IPS-NIHi11 (cell line): ENCODE measurements around the gene MACROH2A1.

Experiments used
- DNase-seq: peaks from one replicate; pipeline ENCODE4 v3.0.0; 2012; ENCODE audit warnings: mixed read lengths, low spot score

MACROH2A1 gene

GRCh38 chr5:135313946-135314345, 85.1 kb downstream of the MACROH2A1 start:
- no peak for DNase-seq

GRCh38 chr5:135313405-135313804, 85.6 kb downstream of the MACROH2A1 start:
- DNase-seq, result no peak

GRCh38 chr5:135312255-135312935, 86.6 kb downstream of the MACROH2A1 start:
- no peak for DNase-seq

GRCh38 chr5:135310328-135310989, 88.6 kb downstream of the MACROH2A1 start:
- DNase-seq, result no peak

- DNase-seq, result no peak
Measured at GRCh38 chr5:135309391-135310327, 89.4 kb downstream of the MACROH2A1 start.

- no peak for DNase-seq
Measured at GRCh38 chr5:135308752-135309151, 90.3 kb downstream of the MACROH2A1 start.

GRCh38 chr5:135308245-135308644, 90.8 kb downstream of the MACROH2A1 start:
- no peak for DNase-seq

- peak; percentile 77 for DNase-seq
Measured at GRCh38 chr5:135307143-135307903, 91.7 kb downstream of the MACROH2A1 start.

- no peak for DNase-seq
Measured at GRCh38 chr5:135306557-135306956, 92.5 kb downstream of the MACROH2A1 start.

- peak; percentile 41 for DNase-seq
Measured at GRCh38 chr5:135304352-135305221, 94.4 kb downstream of the MACROH2A1 start.

- no peak for DNase-seq
Measured at GRCh38 chr5:135303582-135304173, 95.4 kb downstream of the MACROH2A1 start.

- DNase-seq, result no peak
Measured at GRCh38 chr5:135296900-135297816, 101.9 kb downstream of the MACROH2A1 start.

- no peak for DNase-seq
Measured at GRCh38 chr5:135295852-135296251, 103.2 kb downstream of the MACROH2A1 start.

- DNase-seq, result no peak
Measured at GRCh38 chr5:135294793-135295192, 104.2 kb downstream of the MACROH2A1 start.

- no peak for DNase-seq
Measured at GRCh38 chr5:135289651-135290050, 109.4 kb downstream of the MACROH2A1 start.

GRCh38 chr5:135287551-135287950, 111.5 kb downstream of the MACROH2A1 start:
- DNase-seq, result no peak
